Measurements from ENCODE around the gene GNAT1. TPM values are rescaled to one million over a fixed set of nuclear protein-coding genes. Genes with fewer than 3 reads are reported as not detected.

Gene GNAT1
- total RNA-seq, 1 donor from 2014 or later = 0.12 TPM

DNA sequence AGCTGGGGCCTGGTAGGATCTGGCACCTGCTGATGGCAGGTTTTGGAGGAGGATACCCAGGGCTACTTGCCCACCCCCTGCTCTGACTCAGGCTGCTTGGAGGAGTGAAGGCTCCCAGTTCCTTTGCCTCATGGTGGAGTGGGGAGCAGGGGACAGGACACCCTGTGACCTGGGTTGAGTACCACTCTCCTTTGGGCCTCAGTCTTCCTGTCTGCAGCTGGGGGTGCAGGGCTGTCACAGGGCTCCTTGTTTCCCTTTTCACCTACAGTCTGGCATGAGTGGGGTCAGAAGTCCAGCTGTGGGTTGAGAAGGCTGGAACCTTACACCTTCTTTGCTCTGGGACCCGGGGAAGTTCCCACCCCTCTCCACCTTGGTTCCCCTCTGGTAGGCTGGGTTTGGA, 21.6 kb upstream of the GNAT1 start:
- H3K4me3 Mint-ChIP-seq (ENCODE audit: low read depth) = no peak overlapping the region

DNA sequence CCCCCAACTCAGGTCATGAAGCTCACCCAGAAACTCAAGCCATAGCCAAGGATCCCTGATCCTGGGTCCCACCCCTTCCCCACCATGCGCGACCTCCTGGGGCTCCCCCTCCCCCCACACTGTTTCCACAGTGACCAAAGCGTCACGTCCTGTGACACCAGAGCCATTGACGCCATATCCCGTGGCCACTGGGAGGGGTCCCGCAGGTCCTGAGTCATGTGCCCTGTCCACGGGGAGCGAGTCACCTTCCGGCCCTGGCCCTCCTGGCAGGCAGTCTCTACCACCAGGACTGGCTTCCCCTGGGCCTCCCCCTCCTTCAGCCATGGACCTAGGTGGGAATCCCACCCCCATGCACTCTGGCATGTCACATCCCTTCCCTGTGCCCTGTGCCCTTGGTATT, 20.7 kb upstream of the GNAT1 start:
- Mint-ChIP-seq H3K4me1 (ENCODE audit: low read depth) (peaks cover 17% of the 10 kb centered on the region), H3K9me3 (ENCODE audit: low read depth) (no peaks in the 10 kb centered on the region), H3K27ac (no peak overlapping the region), H3K36me3 (ENCODE audit: insufficient read depth) (peaks cover 1% of the 10 kb centered on the region), H3K27me3 (no peaks in the 10 kb centered on the region), H3K4me3 (ENCODE audit: low read depth) (no peak overlapping the region)
- no peak for DNase-seq (ENCODE audit: low spot score, unreplicated experiment)
- TF ChIP-seq, protein P1, sequence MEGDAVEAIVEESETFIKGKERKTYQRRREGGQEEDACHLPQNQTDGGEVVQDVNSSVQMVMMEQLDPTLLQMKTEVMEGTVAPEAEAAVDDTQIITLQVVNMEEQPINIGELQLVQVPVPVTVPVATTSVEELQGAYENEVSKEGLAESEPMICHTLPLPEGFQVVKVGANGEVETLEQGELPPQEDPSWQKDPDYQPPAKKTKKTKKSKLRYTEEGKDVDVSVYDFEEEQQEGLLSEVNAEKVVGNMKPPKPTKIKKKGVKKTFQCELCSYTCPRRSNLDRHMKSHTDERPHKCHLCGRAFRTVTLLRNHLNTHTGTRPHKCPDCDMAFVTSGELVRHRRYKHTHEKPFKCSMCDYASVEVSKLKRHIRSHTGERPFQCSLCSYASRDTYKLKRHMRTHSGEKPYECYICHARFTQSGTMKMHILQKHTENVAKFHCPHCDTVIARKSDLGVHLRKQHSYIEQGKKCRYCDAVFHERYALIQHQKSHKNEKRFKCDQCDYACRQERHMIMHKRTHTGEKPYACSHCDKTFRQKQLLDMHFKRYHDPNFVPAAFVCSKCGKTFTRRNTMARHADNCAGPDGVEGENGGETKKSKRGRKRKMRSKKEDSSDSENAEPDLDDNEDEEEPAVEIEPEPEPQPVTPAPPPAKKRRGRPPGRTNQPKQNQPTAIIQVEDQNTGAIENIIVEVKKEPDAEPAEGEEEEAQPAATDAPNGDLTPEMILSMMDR (IDR thresholded peaks at IDR 0.05; ENCODE audit: unreplicated experiment) = no peak

More for the DNA sequence above, 21.6 kb upstream of the GNAT1 start:
- Mint-ChIP-seq H3K27ac (no peak overlapping the region), H3K9me3 (ENCODE audit: low read depth) (no peaks in the 10 kb centered on the region), H3K36me3 (ENCODE audit: insufficient read depth) (peaks cover 1% of the 10 kb centered on the region), H3K4me1 (ENCODE audit: low read depth) (peaks cover 17% of the 10 kb centered on the region), H3K27me3 (no peaks in the 10 kb centered on the region)
- DNase-seq (ENCODE audit: low spot score, unreplicated experiment) = no peak
- TF ChIP-seq, protein P1 (IDR thresholded peaks at IDR 0.05; ENCODE audit: unreplicated experiment) = no peak

GRCh38 chr3:50171540-50172301, 19.7 kb upstream of the GNAT1 start:
- H3K4me3 Mint-ChIP-seq (ENCODE audit: low read depth) = no peak overlapping the region
- peaks cover 3% of the 10 kb centered on the region for H3K36me3 Mint-ChIP-seq (ENCODE audit: insufficient read depth)
- H3K4me1 Mint-ChIP-seq (ENCODE audit: low read depth) = peaks cover 11% of the 10 kb centered on the region
- no peak for DNase-seq (ENCODE audit: low spot score, unreplicated experiment)
- no peak overlapping the region for H3K27ac Mint-ChIP-seq
- H3K9me3 Mint-ChIP-seq (ENCODE audit: low read depth) = no peaks in the 10 kb centered on the region
- no peaks in the 10 kb centered on the region for H3K27me3 Mint-ChIP-seq
- TF ChIP-seq, protein P1 (IDR thresholded peaks at IDR 0.05; ENCODE audit: unreplicated experiment) = no peak

DNA sequence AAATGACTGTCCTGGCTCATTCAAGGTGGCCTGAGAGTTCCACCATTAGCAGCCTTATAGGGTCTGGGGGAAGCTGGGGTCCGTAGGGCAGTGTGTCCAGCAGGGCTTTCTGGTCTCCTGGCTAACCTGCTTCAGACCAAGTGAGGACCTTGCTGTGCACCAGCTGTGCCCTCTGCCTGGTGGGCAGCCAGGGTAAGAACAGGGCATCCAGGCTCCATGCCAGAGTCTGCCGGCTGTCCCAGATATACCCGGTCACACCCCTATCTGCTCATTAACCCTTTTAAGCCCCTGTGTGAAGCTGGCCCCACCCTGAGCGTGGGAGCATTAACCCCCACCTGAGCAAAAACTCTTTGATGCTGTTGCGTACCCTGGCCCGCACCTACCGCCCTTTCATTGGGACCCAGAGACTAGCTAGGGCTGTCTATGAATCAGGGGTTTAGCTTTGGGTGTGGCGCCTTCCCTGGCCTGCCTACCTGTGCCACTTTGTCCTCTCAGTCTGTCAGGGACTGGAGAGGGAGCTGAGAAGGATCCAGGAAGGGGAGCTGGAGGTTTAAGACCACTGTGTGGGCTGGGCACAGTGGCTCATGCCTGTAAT, 18.7 kb upstream of the GNAT1 start:
- H3K4me3 Mint-ChIP-seq (ENCODE audit: low read depth) = no peak overlapping the region
- no peaks in the 10 kb centered on the region for H3K9me3 Mint-ChIP-seq (ENCODE audit: low read depth)
- H3K27ac Mint-ChIP-seq = no peak overlapping the region
- no peaks in the 10 kb centered on the region for H3K27me3 Mint-ChIP-seq
- TF ChIP-seq, protein P1 (IDR thresholded peaks at IDR 0.05; ENCODE audit: unreplicated experiment) = no peak
- peaks cover 3% of the 10 kb centered on the region for H3K36me3 Mint-ChIP-seq (ENCODE audit: insufficient read depth)
- DNase-seq (ENCODE audit: low spot score, unreplicated experiment) = no peak
- H3K4me1 Mint-ChIP-seq (ENCODE audit: low read depth) = peaks cover 4% of the 10 kb centered on the region

GRCh38 chr3:50173685-50174516, 17.5 kb upstream of the GNAT1 start:
- Mint-ChIP-seq H3K36me3 (ENCODE audit: insufficient read depth) (peaks cover 3% of the 10 kb centered on the region), H3K4me1 (ENCODE audit: low read depth) (no peaks in the 10 kb centered on the region), H3K27ac (no peak overlapping the region), H3K9me3 (ENCODE audit: low read depth) (no peaks in the 10 kb centered on the region), H3K27me3 (no peaks in the 10 kb centered on the region), H3K4me3 (ENCODE audit: low read depth) (no peak overlapping the region)
- TF ChIP-seq, protein P1 (IDR thresholded peaks at IDR 0.05; ENCODE audit: unreplicated experiment) = no peak
- no peak for DNase-seq (ENCODE audit: low spot score, unreplicated experiment)

Measured in progenitor cell of endocrine pancreas (in vitro differentiated cells).